GDM1 (cell line): ENCODE results near the gene GNG13.
A peak's percentile ranks its signal among the peaks of the same experiment; 100 is the strongest.

Experiments
- DNase-seq: peaks from one replicate; lab custom pipeline; 2025; lab: John Stamatoyannopoulos, UW

Gene GNG13

GRCh38 chr16:793414-793813, 7.1 kb downstream of the GNG13 start:
- DNase-seq: no peak

DNA sequence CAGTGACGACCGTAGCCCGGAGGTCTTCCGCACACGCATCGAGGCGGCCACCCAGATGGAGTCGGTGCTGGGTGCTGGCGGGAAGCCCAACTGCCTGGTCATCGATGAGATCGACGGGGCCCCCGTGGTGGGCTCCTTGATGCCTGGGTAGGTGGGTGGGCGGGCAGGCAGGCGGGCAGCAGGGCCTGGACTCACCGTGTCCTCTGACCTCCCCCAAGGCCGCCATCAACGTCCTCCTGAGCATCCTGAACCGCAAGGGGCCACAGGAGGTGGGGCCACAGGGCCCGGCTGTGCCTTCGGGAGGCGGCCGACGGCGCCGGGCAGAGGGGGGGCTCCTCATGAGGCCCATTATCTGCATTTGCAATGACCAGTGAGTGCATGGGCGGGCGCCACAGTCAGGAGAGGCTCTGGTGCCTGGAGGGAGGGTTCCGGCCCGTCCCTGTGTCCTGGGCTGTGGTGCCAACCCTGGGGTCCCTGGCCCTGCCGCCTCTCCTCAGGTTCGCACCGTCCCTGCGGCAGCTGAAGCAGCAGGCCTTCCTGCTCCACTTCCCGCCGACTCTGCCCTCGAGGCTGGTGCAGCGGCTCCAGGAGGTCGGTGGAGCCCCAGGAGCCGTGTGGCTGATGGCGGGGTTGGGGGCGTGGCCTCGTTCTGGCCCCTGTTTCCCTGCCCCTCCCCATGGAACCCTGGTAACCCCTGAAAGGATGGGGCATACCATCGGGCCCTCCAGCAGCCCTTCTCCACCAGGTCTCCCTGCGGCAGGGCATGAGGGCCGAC, 8.1 kb downstream of the GNG13 start:
- no peak for DNase-seq

GRCh38 chr16:791131-791530, 9.4 kb downstream of the GNG13 start:
- no peak for DNase-seq

DNA sequence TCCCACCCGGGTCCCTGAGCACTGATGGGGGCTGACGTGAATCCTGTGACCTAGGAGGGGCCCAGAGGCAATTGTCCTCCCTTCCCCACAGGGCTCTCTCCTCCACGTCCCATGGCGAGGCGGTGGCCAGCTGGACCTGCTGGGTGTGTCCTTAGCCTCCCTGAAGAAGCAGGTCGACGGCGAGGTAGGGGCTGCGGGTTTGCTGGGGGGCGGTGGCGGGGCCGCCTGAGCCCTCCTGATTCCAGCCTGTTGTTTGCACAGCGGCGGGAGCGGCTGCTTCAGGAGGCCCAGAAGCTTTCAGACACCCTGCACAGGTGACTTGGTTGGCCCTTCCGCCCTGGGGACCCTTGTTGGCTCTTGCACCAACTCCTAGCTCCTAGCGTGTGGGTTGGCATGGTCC, 10.4 kb downstream of the GNG13 start:
- DNase-seq: no peak

DNA sequence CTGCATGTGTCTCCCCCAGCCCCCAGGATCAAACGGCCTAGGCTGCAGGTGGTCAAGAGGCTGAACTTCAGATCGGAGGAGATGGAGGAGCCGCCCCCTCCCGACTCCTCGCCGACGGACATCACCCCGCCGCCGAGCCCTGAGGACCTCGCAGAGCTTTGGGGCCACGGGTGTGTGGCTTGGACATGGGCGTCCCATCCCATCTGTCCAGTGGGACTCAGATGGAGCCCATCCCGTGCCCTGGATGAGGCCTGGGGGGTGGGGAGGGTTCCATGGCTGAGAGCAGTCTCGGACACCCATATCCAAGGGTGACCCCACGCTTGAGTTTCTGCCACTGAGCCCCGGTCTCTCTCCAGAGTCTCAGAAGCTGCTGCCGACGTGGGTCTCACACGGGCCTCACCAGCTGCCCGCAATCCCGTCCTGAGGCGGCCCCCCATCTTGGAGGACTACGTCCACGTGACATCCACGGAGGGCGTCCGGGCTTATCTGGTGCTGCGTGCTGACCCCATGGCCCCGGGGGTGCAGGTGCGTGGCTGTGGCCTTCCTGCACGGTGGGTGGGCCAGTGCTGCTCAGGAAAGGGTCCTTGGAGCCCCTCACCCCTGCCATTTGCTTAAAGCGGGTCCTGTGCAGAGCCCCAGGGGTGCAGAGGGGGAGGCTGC, 11.2 kb downstream of the GNG13 start:
- DNase-seq: no peak

DNA sequence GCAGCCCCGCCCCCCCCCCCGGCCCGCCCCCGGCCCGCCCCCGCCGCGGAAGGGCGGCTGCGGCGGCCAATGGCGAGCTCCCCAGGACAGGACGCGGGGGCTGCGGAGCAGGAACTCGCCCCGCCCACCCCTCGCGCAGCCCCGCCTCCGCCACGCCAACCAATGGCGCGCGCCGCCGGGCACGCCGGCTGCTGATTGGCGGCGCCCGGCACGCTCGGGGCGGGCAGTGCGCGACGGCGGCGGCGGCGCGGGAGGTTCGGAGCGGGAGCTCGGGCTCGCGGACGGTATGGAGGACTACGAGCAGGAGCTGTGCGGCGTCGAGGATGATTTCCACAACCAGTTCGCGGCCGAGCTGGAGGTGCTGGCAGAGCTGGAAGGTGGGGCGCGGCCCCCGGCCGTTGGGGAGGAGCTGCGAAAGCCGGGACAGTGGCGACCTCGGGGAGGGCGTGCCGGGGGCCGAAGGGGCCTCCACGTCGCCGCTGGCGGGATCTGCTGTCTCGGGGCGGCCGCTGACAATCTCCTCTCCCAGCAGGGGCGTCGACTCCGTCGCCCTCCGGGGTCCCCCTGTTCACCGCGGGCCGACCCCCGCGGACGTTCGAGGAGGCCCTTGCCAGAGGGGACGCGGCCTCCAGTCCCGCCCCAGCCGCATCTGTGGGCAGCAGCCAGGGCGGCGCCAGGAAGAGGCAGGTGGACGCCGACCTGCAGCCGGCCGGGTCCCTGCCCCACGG, 12.0 kb downstream of the GNG13 start, which contains the start of gene CHTF18:
Gene CHTF18, plus strand, starts transcription at position 222 of the 728 bp plus-strand sequence. Its CDS starts 65 bp downstream, at position 287.
- DNase-seq: peak; percentile 92

GRCh38 chr16:787978-788398, 12.5 kb downstream of the GNG13 start, which contains the start of gene RPUSD1:
Gene RPUSD1 (minus strand): TSS chr16:788381. CDS start chr16:787737, 644 bp downstream.
- no peak for DNase-seq

GRCh38 chr16:787321-787966, 13.1 kb downstream of the GNG13 start:
- no peak for DNase-seq

GRCh38 chr16:785563-786535, 14.7 kb downstream of the GNG13 start:
- DNase-seq: peak; percentile 6

DNA sequence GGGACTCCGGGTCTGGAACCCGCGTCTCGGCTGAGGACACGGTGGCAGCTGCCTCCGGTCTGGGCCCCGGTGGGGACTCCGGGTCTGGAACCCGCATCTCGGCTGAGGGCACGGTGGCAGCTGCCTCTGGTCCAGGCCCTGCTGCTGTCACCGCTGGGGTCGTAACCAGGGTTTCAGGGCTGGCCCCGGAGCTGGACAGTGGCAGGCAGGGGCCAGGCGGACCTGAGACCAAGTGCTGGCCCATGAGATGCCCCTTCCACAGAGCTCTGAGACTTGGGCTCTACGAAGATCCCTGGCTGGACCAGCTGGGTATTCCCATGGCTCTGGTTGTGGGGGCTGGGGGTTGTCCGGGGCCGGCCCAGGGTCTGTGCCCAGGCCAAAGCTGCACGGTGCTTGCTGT, 16.1 kb downstream of the GNG13 start:
- no peak for DNase-seq

- DNase-seq: no peak
Measured at GRCh38 chr16:783404-784161, 17.0 kb downstream of the GNG13 start.

DNA sequence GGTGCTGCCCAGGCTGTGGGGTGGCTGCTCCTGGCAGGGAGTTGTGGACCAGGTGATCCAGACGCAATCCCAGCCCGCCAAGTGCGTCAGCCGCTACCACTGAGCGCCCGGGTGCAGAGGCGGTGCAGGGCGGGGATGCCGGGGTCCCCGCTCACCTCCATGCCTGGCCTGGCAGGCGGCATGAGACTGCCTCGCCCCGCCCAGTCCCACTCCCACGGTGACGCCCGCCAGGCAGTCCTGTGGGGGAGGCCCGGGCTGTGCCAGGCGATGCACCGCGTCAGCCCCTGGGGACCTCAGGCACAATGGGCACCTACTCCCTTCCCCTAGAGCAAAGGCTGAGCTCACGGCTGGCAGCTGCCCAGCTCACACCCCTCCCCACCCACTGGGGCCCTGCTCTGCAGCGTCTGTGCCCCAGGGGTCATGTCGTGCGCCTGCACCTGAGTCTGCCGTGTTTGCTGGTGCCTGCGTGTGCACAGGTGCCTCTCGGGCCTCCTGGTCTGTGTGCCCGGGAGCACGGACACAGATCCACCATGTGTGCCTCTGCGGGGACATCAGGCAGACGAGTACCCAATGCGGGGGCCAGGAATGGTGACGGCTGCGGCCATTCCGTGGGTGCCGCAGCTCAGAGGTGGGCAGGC, 17.6 kb downstream of the GNG13 start:
- DNase-seq: no peak

DNA sequence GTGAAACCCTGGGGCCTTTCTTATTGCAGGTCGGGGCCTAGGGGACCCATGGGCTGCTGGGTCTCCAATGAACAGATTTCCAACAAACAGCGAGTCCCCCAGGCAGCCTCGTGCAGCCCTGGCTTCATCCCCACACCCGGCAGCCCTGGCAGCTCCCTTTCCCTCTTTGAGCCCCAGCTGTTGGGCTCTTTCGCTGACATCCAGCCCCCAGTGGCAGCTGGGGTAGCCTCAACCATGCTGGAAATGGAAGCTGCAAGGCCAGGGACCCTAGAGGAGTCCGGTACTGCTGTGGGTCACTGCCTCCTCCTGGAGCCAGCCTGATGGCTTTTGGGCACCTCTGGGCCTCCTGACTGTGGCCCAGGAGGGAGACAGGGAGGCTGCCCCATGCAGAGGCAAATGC, 18.3 kb downstream of the GNG13 start:
- no peak for DNase-seq

DNA sequence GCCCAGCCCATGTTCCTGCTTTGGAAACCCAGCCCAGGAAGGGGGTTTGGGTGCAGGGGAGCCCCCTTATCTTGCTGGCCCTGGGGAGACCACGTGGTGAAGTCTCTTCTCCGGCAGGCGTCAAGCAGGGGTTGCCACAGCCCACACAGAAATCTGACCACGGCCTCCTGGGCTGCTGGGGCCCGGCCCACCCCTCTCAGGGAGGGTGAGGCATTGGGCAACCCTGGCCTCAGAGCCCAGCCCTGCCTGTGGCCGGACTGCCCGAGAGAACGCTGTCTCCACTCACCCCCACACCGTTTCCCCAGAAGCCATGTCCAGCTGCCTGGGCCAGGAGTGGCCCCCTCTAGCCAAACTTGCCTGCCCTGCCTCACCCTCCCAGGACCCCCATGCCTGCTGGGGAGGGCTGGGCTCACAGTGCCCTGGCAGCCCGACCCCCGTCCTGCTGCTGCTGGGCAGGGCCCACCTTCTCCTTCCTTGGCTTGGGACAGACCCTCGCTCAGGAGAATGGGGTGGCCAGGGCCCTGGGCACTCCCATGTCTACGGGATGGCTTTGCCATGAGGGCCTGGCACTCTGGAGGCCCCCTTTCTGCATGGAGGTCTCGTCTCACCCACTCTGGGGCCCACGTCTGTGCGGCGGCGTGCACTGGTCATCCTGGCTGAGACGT, 19.1 kb downstream of the GNG13 start:
- DNase-seq: no peak

DNA sequence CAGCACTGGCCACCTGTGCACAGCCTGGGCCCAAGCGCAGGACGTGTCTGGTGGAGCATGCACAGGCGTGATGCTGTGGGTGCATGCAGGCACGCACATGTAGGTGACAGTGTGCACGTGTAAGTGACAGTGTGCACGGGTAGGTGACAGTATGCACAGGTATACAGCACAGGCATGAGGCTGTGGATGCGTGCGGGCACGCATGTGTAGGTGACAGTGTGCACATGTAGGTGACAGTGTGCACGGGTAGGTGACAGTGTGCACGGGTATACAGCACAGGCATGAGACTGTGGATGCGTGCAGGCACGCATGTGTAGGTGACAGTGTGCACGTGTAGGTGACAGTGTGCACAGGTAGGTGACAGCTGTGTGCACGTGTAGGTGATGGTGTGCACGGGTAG, 20.2 kb downstream of the GNG13 start:
- no peak for DNase-seq

DNA sequence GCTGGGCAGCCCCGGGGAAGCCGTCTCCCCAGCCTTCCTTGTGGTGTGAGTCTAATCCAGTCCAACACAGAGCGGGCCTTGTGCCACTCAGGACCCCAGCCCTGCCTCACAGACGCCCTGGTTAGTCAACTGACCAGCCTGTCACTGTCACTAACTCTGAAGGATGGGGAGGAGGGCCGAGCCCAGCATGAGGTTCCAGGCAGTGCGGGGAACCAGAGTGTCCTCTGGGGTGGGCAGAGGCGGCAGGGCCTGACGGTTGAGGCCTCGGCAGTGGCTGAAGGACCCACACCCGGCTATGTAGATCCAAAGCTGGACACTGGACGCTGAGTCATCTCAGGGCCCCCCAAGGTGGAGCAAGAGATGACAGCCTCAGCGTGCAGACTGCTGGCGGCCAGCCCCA, 21.0 kb downstream of the GNG13 start:
- no peak for DNase-seq

DNA sequence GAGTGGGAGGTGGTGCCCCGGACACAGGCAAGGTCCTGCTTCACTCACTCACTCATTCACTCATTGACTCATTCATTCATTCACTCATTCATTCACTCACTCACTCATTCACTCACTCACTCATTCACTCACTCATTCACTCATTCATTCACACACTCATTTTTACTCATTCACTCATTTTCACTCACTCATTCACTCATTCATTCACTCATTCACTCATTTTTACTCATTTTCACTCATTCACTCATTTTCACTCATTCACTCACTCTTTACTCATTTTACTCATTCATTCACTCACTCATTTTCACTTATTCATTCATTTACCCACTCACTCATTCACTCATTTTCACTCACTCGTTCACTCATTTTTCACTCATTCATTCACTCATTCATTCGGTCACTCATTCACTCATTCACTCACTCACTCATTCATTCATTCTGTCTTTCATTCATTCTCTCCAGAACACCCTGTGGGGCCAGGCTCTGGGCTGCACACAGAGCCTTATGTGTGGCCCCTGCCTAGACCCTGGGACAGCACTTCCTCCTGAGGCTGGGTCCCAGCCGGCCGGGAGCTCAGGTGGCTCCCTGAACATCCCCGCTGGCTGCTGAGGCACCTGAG, 21.5 kb downstream of the GNG13 start:
- no peak for DNase-seq

DNA sequence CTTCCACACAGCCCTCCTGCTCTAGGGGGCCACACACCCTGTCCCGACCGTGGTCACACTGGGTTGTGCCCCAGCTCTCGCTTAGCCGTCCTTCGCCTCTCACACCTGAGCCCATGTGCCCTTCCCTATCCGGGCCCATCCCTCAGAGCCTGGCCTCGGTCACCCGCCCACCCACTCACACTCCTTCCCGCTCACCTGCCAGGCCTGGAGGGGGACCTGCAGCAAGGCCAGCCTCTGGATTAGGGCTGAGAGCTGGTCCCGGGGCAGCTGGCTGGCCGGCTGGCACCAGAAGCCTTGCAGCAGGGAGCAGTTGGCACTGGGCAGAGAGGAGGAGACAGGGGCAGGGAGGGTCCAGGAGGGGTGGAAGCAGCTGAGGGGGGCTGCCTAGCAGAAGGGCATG, 22.1 kb downstream of the GNG13 start:
- no peak for DNase-seq

- DNase-seq: no peak
Measured at GRCh38 chr16:777826-778225, 22.7 kb downstream of the GNG13 start.
